OCI-M1 (cell line): ENCODE measurements around the gene PPM1B.
"Not testable (repeated sequence)": the region's sequence is repeated elsewhere in the genome, so short reads cannot be mapped to it uniquely, and the experiment has no call there.

ENCODE experiments used
- DNase-seq: peaks from one replicate; lab custom pipeline; 2025; lab: John Stamatoyannopoulos, UW

Gene PPM1B

DNA sequence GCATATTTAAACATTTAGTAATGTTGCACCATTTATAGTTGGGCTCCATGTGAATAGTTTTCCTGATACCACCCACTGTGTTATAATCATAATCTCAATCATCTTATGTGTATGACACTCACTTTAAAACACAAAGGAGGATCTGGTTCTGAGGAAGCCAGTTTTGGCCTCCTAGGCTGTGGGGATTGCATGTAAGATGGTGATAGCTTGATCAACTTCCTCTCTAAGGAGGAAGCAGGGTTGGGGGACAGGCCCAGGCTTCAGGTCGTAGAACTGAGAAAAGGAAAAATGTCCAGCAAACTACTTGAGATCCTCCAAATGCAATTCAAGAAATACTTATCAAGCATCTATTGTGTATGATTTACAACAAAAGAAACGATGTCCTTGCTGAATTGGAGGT is 4.9 kb upstream of the PPM1B start:
- peak; percentile 44 for DNase-seq

DNA sequence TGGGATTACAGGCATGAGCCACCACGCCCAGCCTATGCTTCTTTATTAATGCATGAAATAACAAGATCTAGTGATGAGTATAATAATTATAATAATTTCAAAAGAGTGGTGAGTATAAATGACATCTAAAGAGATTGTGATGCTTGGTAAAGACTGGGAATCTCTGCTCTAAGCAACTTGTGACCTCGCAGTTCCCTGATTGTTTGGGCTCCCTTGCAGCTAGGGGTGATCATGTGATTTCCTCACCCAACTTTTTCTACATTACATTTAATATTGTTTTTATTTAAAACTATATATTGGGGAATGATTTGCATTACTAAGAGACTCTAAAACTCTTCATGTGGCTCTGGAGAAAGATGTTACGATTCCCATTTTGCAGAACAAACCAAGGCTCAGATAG is 4.1 kb upstream of the PPM1B start:
- DNase-seq: no peak

DNA sequence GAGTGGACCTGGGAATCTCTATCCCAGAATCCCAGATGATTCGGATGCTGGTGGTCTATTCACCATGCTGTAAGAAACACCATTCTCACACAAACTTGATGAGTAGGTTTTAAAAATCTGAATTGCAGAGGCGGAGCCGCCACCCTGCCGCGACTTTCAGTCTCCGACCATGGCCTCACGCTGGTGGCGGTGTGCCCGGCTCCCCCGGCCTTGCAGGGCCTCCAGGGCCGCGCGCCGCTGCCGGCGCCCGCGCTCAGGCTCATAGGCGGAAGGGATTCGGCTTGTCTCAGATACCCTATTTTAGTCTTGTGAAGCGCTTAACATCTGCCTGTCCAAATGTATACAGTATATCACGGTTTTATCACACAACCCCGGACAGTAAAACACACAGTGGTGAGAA is 2.6 kb upstream of the PPM1B start:
- no peak for DNase-seq

DNA sequence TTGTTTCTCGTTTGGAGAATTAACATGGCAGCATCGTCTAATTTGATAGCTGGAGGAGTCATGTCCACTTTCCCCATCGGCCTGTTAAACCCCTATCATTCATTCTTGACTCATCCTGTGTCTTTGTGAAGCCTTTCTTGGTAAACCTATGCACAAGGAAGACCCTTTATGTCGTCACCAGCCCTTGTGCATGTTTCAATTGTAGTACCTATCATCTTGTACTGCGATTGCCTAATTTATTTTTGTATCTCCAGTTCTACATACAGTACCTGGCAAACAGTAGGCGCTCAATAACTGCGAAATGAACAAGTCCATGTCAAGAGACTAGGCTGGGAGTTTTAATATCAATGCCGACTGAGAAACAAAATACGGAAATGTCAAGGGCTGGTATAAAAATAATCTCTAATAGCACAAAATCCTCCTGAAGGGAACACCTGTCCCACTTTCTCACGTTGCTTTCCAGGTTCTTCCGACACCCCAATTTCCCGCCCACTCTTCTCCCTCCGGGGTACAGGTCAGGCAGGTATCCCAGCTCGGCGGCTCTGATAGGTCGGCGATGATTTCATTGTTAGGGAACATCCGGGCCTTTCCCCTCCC is 1.3 kb upstream of the PPM1B start:
- no peak for DNase-seq

DNA sequence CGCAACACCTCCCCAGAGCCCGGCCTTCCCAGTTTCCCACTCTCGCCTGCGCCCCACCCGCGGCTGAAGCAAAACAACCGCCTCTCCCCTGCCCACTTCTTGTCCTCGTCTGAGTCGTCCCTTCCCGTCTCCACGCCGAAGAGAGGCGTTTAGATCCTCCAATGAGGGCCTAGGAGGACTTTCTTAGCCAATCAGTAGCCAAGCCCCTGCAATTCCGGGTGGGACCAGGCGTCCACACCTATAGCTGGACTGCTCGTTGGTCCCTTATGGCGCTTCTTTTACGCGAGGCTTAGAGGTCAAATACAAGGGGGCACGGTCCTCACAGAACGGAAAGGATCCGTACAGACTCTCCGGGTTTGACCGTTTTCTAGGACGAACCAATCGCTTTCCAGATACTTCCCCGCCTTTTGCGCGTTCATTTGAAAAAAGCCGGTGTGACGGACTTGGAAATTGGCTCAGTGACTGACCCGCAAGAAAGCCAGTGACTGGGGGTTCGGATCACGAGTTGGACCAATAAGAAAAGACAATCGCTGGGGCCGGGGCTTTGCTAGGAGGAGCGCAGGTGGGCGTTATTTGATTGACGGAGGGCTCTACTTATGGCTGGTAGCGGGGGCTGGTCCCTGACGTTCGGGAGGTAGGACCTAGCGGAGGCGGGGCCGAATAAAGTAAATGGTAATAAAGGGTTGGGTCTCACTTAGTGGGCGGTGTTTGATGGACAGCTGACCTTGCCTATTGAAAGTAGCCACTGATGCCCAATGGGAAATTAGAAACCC is 581 bp upstream of the PPM1B start:
- DNase-seq: peak; percentile 99

DNA sequence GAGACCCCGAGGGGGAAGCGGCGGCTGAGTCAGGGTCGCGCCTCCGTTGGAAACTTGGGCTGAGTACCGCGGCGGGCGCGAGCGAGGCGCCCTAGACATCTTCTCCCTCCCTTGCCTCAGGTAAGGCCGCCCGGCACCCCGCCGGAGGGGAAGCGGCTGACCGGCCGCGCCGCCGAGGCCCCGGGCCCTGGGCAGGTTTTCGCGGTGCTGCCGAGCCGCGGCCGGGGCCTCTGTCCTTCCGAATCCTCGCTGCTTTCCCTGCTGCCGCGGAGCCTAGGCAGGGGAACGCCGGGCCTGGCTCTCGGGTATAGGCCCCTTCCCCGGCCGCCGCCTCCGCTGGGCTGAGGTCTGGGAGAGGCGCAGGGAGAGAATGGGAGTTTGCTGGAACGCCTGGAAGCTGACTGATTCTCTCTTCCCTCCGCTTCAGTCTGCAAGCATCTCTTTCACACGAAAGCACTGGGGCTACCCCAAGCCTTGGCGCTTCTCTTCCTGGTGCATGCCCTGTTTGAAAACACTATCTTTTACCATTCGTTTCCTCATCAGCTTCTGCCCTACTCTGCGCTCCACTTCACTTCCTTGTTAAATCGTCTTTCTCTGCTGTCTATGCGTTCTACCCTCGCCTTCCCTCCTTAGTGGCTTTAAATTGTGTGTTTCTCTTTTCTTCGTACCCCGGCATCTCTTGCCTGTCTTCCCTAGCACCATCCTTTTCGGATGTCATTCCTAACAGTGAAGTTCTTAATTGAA is 652 bp downstream of the PPM1B start:
- DNase-seq: peak; percentile 72

DNA sequence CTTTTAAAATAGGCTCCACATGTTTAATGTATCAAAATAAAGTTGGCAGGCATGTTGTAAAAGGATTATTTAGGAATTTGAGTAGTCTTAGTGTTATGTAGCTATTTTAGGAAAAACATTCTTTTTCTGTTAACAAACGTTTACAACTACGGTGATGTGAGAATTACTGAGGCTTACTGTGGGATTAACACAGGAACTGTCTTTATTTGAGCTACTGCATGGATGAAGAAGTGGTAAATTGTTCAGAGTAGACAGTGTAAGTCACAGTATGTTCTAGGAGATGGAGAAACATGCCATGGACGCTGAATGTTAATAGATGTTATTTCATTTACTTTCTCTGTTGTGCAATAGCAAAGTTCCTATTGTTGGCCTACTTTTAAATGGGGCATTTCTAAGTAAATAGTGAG is 1.6 kb downstream of the PPM1B start:
- DNase-seq: peak; percentile 43

DNA sequence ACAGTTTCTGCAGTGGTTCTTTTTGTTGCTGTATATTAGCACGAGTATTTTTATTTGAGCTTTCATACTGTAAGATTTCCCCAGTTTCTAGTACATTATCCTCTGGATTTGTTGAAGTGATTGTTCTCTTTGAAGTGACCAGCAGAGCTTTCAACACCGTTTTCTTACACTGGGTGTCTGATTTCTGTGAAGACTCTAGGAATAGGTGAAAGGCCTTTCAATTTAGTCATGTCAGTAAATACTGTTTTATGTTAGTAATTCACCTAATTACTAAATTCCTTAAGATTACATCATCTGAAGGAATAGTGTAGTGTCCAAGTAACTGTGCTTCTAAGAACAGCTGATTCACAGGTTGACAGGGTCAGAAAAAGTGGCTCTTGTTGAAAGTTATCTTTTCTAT is 2.3 kb downstream of the PPM1B start:
- peak; percentile 22 for DNase-seq

DNA sequence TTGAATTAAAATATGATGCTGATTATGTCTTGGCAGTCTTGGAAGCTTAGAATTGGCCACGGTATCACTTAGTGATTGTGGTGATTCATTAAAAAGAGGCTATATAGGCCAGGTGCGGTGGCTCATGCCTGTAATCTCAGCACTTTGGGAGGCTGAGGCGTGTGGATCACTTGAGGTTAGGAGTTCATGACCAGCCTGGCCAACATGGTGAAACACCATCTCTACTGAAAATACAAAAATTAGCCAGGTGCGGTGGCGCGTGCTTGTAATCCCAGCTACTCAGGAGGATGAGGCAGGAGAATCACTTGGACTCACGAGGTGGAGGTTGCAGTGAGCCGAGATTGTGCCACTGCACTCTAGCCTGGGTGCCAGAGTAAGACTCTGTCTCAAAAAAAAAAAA is 2.8 kb downstream of the PPM1B start:
- DNase-seq: not testable (repeated sequence)

DNA sequence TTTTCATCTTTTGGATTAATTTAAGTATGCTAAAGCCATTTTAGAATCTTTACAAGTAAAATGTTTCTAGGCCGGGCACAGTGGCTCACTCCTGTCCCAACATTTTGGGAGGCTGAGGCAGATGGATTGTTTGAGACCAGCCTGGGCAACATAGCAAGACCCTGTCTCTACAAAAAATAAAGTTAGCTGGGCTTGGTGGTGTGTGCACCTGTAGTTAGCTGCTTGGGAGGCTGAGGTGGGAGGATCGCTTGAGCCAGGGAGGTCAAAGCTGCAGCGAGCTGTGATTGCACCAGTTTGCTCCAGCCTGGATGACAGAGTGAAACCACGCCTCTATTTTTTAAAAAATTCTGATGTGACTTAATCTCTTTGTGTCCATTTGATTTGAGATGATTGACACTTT is 3.9 kb downstream of the PPM1B start:
- DNase-seq: no peak

DNA sequence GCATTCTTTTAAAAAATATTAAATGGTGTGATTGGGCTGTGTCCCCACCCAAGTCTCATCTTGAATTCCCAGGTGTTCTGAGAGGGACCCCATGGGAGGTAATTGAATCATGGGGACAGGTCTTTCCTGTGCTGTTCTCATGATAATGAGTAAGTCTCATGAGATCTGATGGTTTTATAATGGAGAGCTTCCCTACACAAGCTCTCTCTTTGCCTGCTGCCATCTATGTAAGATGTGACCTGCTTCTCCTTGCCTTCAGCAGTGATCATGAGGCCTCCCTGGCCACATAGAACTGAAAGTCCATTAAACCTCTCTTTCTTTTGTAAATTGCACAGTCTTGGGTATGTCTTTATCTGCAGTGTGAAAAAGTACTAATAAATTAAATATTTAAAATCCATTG is 10.3 kb downstream of the PPM1B start:
- DNase-seq: no peak

DNA sequence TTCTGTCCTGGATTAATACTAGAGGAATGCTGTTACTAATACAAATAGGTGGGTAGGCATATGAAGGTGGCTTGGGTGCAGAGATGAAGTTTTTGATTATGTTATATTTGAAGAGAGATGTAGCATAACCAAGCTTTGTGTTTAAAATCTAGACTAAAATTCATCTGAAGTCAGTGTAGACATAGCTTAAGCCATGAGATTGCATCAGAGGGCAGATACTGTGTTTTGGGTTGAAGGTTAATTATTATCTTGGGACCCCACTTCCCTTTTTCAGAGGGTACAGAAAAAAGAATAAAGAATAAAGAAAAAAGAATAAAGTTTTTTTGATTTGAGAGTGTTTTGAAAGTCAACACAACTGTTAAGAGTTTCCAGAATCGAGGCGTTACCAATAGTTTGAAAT is 13.0 kb downstream of the PPM1B start:
- DNase-seq: peak; percentile 32

DNA sequence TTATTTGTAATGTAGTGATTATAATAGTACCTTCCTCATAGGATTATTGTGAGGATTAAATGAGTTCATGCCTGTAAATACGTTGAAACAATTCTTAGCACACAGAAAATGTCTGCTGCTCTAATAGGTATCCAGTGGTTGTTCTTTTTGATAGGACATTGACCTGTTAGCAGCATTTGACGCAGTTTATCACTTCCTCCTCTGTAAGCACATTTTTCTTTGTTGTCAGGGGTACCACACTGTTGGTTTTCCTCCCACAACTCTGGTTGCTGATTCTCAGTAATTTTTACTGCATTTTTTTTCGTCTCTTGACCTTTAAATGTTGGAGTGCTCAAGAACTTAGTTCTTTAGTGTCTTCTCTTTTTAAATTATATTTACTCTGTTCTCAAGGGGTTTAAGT is 15.4 kb downstream of the PPM1B start:
- peak; percentile 15 for DNase-seq

DNA sequence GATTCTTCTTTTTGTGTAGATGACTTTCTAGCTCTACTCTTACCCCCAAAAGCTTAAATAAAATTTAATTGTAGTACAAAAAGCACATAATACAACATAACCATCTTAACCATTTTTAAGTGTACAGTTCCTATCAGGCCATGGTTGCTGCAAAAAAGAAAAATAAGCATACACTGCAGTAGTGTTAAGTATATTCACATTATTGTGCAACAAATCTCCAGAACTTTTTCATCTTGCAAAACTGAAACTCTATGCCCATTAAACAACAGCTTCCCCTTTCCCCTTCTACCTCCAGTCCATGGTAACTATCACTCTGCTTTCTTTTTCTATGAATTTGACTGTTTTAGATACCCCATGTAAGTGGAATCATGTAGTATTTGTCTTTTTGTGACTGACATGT is 18.1 kb downstream of the PPM1B start:
- peak; percentile 65 for DNase-seq

DNA sequence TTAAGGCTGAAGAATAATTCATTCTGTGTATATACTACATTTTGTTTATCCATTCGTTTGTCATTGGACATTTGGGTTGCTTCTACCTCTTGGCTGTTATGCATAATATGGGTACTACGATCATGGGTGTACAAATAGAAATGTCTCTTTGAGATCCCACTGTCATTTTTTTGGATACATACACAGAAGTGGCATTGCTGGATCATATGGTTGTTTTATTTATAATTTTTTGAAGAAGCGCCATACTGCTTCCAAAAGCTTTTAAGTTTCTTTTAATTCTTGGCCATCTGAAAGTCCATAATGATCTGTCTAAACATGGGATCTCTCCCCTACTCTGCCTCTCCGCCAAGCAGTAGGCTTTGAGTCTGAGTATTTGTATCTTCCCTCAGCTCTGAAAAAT is 18.6 kb downstream of the PPM1B start:
- no peak for DNase-seq

DNA sequence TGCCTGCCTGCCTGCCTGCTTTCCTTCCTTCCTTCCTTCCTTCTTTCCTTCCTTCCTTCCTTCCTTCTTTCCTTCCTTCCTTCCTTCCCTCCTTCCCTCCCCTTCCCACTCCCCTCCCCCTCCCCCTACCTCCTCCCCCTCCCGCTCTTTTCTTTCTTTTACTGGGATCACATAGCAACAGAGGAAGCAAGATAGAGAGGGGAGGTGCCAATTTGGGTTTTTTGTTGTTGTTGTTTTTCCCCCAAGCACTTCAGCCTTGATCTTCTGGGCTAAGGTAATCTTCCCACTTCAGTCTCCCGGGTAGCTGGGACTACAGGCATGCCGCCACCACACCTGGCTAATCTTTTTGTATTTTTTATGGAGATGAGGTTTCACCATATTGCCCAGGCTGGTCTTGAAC is 20.0 kb downstream of the PPM1B start:
- DNase-seq: no peak

DNA sequence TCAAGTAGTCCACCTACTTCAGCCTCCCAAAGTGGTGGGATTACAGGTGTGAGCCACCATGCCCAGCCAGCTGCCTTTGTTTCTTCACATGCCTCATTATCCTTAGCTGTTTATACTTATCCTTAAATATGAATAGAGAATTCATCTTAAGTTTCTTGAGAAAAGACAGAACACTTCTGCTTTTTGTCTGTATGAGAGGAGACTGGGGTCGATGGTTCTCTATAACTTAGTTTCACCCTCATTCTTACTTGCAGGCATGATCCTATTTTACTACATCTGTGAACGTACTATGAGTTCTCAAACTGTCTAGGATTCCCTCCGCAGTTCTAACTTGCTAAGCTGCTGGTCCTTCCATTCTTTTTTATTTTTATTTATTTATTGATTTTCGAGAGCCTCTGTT is 20.4 kb downstream of the PPM1B start:
- no peak for DNase-seq

DNA sequence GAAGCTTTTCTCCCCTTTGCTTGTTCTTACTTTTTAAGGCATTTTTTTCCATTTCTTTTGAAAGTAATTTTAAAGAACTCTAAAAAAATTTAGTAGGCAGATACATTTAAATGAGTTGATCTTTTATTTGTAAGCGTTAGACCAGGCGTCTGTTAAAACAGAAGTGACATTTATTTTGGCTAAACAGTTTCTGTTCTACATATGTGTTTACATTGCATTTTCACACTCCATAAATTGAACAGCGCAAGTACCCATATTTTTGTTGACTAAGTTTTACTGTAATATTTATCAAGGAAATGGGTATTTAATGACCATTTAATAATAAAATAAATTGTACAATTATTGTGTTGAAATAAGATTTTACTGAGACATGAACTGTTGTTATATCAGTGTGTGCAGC is 21.9 kb downstream of the PPM1B start:
- DNase-seq: no peak

DNA sequence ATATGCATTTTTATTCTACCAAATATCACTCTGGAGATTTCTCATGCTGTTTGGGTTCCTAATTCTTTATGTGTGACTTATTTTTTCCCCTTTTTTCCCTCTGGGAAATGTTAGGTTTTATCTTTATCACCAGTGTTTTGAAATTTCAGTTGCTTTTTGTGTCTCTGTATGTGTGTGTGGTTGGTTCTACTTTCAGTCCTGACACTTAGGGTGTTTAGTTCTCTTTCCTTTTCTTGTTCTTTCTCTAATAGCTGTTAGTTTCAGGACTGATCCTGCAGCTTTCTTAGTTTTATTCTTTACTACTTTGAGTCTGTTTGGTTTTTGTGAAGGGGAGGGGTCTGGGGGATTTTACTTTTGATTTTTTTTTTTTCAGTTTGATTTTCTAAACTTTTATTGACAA is 23.1 kb downstream of the PPM1B start:
- DNase-seq: peak; percentile 14

DNA sequence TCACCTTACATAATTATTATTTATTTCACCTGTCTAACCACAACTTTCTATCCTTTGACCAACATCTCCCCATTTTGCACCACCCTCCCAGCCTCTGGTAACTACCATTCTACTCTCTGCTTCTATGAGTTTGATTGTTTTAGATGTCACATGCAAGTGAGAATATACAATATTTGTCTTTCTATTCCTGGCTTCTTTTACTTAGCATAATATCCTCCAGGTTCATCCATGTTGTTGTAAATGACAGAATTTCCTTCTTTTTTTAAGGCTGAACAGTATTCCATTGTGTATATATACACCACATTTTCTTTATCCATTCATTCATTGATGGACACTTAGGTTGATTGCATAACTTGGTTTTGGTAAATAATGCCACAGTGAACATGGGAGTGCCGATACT is 24.0 kb downstream of the PPM1B start:
- no peak for DNase-seq

DNA sequence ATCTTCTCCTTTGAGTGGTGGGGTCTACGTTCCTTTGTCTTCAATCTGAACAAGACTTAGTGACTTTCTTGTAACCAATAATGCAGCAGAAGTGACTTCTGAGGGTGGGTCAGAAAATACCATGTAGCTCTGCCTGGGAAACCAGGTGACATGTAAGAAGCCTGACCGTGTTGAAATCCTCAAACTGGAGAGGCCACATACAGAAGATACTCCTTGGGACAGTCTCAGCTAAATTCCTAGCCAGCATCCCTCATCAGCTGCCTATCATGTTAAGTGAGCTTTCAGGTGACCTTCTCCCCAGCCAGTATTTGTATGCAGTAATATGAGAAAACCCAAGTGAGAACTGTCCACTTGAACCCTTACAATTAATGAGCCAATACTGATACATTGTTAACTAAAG is 27.0 kb downstream of the PPM1B start:
- no peak for DNase-seq

DNA sequence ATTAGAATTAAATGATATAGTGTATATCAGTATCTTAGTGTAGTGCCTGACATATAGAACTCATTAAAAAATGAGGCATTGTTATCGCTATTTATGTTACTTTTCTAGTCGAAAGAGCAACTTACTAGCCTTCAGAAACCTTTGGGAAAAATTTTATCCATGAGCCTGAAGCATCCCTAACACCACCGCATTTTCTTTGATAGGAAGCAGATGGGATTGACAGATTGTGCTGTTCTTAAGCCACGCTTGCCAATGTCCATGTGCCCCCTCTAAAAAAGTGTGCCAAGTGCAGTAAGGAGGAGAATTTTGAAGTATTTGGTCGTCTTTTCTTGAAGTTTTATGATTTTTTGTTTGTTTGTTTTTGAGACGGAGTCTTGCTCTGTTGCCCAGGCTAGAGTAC is 29.1 kb downstream of the PPM1B start:
- no peak for DNase-seq

DNA sequence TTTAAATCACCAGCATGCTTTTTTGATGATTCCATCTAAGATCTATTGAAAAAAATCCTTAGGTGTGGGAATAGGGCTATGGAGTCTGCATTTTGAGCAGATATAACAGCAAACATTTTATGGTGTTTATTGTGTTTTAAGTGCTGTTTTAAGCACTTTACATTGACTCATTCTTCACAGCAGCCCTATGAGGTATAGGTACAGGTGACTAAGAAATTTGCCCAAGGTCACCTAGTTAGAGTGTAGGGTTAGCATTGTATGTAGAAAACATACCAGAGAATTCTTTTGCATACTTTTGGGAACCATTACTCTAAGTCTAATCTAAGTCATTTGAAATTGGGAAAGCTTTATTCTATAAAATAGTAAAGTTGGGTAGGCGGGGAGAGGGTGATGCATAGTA is 31.3 kb downstream of the PPM1B start:
- no peak for DNase-seq
